ENCODE measurements around the gene ACKR1.

ACKR1 gene

DNA sequence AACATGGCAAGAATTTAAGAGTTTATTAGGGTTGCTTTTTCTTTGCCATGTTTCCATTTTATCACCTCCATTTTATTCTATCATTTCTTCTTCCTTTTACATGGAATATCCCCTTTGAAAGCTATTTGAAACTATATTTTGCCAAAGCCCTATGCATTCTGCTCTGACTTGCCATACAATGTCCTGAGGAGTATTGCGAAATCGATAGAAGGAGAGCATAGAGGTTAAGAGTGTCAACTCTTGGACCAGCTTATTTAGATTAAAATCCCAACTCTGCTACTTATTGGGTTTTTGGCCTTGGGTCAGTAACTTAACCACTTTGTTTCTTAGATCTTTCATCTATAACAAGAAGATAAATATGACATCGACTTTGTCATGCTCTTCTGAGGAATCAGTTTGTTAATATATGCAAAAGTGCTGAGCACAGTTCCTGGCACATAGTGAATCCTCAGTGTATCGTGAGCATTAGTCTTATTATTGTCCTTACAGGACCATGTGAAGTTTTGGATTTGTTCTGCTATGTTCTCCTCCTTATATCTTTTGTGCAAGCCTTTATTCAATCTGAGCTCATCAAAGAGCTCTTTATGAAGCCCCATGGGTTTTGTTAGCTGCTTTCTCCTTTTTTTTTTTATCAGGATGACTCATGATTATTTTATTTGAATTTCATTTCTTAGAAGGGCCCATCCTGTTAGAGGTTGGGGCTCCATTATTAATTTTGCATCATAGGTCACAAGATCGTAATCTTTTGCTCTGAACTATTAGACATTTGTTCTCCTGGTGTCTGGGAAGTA, 17.6 kb downstream of the ACKR1 start:
- DNase-seq (ENCODE audit: low read depth) = no peak

DNA sequence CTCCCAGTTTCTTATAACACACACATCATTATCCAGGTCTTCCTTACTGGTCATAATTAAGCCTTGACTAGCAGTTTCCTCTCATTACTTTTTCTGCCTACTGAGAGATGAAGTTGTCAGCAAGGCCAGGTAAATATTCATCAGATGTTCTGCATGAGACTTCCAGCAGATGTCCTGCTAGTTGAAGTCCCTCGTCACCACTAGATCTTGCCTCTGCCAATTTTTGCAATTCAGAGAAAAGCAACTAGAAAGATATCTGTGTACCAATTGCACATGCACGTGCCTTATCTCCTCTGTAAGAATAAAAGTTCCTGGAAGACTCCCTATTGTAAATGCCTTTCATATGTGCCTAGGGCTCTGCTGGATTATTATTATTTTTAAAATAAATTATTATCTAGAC, 18.3 kb downstream of the ACKR1 start:
- DNase-seq (ENCODE audit: low read depth) = no peak

DNA sequence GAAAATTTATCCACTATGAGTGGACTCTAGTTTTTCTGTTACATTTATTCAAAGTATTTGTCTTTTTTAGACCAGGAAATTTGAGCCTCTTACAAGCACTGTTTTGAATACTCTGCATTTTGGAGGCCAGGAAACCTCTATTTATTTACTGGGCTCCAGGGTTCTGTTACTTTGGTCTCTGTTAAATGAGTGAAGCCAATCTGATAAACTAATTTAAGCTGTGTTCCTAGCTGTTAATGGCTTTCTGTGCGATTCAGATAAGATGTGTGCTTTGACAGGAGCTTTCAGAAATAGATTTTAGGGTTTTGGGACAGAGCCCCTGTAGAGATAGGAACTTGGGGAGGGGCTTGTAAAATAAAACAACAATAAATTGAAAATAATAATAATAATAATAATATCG, 23.9 kb downstream of the ACKR1 start:
- DNase-seq (ENCODE audit: low read depth) = peak; percentile 60

DNA sequence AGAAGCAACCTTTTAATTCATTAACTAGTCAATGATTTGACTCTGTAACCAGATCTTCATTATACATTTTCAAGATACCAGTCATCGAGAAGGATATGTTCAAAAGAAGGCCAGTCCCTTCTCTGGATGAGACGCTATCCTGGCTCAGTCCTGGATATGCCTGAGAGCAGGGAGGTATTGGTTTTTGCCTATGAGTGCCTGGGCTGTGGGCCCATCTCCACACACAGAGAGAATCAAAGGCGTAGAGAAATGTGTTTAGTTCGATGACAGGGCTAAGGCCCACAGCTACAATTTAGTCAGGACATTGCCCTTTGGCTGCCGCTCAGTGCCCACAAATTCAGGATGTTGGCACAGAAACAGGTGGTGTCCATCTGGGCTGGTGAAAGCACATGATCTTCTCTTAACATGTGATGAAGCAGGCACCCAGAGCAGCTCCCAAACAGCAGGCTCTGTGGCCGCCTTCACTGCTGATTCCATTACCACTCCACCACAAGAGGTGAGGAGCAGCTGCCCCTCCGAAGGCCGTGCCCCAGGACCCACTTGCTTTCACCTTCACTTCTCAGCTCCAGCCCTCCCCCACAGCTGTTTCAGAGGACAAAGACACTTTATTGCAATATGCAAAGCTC, 24.7 kb downstream of the ACKR1 start:
- no peak for DNase-seq (ENCODE audit: low read depth)

DNA sequence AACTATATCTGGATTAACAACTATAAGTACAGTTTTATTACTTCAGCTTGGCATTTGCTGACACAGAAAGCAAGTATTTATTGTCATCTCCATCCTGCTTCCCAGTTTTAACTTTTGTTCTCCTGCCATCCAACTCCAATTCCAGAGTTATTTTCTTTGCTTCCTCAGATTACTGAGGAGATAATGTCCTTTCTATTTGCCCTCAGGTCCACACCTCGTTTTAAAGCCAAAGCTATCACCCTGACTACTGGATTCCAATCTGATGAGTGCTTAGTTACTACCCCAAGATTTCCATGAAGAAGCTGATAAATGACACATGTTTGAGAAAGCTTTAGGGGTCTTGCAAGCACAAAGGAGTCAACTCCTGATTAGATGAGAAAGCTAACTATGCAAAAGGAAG, 25.2 kb downstream of the ACKR1 start:
- no peak for DNase-seq (ENCODE audit: low read depth)

DNA sequence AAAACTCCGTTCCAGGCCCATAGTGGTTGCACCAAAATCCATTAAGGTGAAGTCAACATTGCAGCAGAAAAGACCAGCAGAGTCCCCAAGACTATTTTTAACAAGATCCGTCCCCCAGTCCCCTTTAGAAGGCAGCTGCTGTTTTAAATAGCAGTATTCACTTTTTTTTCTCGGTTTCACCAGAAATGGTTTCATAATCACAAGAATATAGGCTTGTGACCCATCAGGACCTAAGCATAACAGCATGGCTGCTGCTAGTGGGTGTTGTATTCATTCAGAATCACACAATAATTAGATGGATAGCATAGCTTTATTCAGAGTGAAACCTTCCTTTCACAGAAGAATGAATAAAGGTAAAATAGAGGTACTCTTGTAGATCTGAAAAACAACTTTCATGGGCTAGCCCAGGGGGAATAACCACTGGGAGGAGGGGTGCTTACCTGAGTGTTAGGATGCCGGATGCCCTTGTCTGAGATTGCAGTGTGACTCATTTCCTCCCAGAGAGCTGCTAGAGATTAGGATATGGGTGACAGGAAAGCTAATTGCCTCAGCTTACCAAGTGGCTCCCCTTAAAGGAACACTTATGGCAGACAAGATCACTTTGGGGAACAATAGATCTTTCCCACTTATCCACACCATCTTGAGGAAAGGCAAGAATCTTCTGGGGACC, 35.0 kb downstream of the ACKR1 start:
- no peak for DNase-seq (ENCODE audit: low read depth)

DNA sequence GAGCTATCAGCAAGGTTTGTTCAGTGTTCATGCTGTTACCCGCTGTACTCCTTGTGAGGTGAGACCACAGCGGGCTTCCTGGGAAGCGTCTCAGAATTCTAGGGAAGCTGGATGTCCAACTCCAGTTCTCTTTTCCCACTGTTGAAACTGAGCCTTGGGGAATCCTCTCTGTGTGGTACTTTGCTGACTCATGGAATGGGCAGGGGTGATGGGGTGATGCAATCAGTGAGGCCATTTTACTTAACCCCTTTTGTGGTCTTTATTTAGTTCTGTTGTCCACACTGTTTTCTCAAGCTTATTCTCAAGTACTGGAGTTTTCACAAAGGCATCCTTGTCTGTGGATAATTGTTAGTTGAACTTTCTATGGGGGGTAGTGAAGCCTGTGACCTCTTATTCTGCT, 42.6 kb downstream of the ACKR1 start:
- no peak for DNase-seq (ENCODE audit: low read depth)

DNA sequence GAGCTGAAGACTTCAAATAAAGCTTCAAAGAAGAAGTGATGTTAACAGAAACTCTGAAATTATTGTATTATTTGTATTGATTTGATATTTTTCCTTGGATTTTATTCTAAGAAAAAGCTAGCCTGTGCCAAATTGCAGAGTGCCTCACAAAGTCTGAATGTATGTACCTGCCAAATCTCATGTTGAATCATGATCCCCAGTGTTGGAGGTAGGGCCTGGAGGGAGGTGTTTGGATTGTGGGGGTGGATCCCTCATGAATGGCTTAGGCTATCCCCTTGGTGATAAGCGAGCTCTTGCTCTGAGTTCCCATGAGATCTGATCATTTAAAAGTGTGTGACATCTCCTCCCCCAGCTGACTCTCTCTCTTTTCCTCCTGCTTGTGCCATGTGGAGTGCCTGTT, 43.6 kb downstream of the ACKR1 start:
- no peak for DNase-seq (ENCODE audit: low read depth)

DNA sequence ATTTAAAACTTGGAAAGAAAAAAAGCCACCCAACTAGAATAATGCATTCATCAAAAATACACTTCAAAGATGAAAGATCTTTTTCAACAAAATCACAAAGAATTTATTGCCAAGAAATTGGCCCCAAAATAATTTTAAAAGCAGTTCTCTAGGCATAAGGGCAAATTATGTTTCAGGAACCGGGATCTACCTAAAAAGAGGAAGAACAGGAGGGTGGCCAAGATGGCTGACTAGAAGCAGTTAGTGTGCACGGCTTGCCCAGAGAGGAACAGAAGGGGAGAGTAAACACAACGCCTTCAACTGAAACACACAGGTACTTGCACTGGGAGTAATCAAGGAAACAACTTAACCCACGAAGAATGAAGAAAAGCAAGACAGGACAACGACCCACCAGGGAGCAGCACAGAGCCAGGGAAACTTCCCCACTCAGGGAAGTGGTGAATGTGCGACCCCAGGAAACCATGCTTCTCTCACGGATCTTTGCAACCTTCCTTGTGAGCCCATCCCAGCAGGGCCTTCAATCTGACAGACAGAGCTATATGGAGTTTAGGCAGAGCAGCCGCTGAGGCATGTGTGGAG, 46.1 kb downstream of the ACKR1 start:
- DNase-seq (ENCODE audit: low read depth) = no peak

All from CMK (cell line).